GM10266 (cell line): ENCODE data around the gene KIF24.

Source experiments
- DNase-seq: peaks from one replicate; pipeline ENCODE4 v3.0.0; 2012; ENCODE audit errors: extremely low spot score
- CTCF ChIP-seq: IDR thresholded peaks from 2 replicates; pipeline ENCODE4 v1.5.1; 2012; ENCODE audit warnings: mild to moderate bottlenecking, low read depth; ENCODE audit not compliant: control insufficient read depth, insufficient read depth; ENCODE audit errors: missing control alignments

KIF24 gene

GRCh38 chr9:34332076-34332964 lies 3.3 kb upstream of the KIF24 start:
- no peak for DNase-seq
- peak; percentile 52 for TF ChIP-seq CTCF

- DNase-seq: no peak
These were observed 2.1 kb upstream of the KIF24 start for GRCh38 chr9:34331196-34331595.

GRCh38 chr9:34328500-34328986 lies 525 bp downstream of the KIF24 start:
- no peak for DNase-seq
- no peak for TF ChIP-seq CTCF

More at GRCh38 chr9:34331196-34331595, 2.1 kb upstream of the KIF24 start:
- no peak for TF ChIP-seq CTCF

- no peak for DNase-seq
- TF ChIP-seq CTCF: no peak
These were observed 2.4 kb downstream of the KIF24 start for GRCh38 chr9:34326690-34327089.

GRCh38 chr9:34322899-34323591 lies 6.0 kb downstream of the KIF24 start:
- no peak for DNase-seq
- TF ChIP-seq CTCF: no peak

GRCh38 chr9:34321451-34321850 lies 7.6 kb downstream of the KIF24 start:
- TF ChIP-seq CTCF: no peak
- DNase-seq: no peak
